Gastroesophageal sphincter (tissue), 4 donors: ENCODE data around the gene PEX10. TPM values are rescaled to one million over a fixed set of nuclear protein-coding genes. Genes with fewer than 3 reads are reported as not detected.

Source experiments
- ATAC-seq: fragments of 150-250 bp; one replicate; pipeline ENCODE4 v1.9.1; 2016; ENCODE audit warnings: mild to moderate bottlenecking, moderate library complexity
- H3K27ac ChIP-seq, 4 donors: fragments of 200-600 bp; sonication (generic) in 3 of 4; 1 replicate in 3 of 4; 2 replicates in 1 of 4; pipeline ENCODE4 v1.5.1; 2016 to 2019
- H3K27me3 ChIP-seq: fragments of 200-600 bp; sonication (generic); one replicate; pipeline ENCODE4 v1.5.1; 2019
- H3K36me3 ChIP-seq, 2 donors: fragments of 200-600 bp; sonication (generic); one replicate each; pipeline ENCODE4 v1.5.1; 2019; ENCODE audit warnings: control low read depth in 1 of 2
- H3K4me1 ChIP-seq, 3 donors: fragments of 200-600 bp; sonication (generic); 1 replicate in 2 of 3; 2 replicates in 1 of 3; pipeline ENCODE4 v1.5.1; 2016 to 2019; ENCODE audit warnings: control low read depth in 2 of 3
- H3K4me3 ChIP-seq, 2 donors: fragments of 200-600 bp; sonication (generic); one replicate each; pipeline ENCODE4 v1.5.1; 2019; ENCODE audit warnings: mild to moderate bottlenecking in 1 of 2, moderate library complexity in 1 of 2
- H3K9me3 ChIP-seq, 3 donors: fragments of 200-600 bp; sonication (generic); one replicate each; pipeline ENCODE4 v1.5.1; 2017 to 2019; ENCODE audit warnings: control low read depth in 2 of 3
- CTCF ChIP-seq, 4 experiments: fragments of 200-600 bp in 2 of 4; fragments of 450-650 bp in 2 of 4; sonication (generic) in 1 of 4; IDR thresholded peaks; one replicate each; pipeline ENCODE4 v1.5.1; 2017 to 2019; ENCODE audit warnings: antibody characterized with exemption in 4 of 4, mild to moderate bottlenecking in 2 of 4, moderate library complexity in 2 of 4
- EP300 ChIP-seq: sonication (generic); formaldehyde crosslinking; IDR thresholded peaks from one replicate; pipeline ENCODE4 v1.6.1; 2017; ENCODE audit warnings: antibody characterized with exemption, mild to moderate bottlenecking
- POLR2A ChIP-seq, 2 donors: fragments of 450-650 bp; IDR thresholded peaks; one replicate each; pipeline ENCODE4 v1.6.1; 2017; ENCODE audit warnings: antibody characterized with exemption in 2 of 2, mild to moderate bottlenecking in 2 of 2, moderate library complexity in 1 of 2
- POLR2AphosphoS5 ChIP-seq: sonication (generic); formaldehyde crosslinking; IDR thresholded peaks from one replicate; pipeline ENCODE4 v1.6.1; 2017; ENCODE audit warnings: antibody characterized with exemption
- WGBS, 2 donors: methylation state at CpG; one replicate each; pipeline ENCODE4 v1.1.5; 2018; ENCODE audit warnings: low coverage in 1 of 2; 5-methylcytosine and 5-hydroxymethylcytosine counted together
- total RNA-seq, 4 donors: library from RNA; depleted of rRNA; stranded (reverse); fragments of >200 nt; gene quantifications; one replicate each; pipeline ENCODE4 v1.1.0, GENCODE V29; 2016

The PEX10 gene
- total RNA-seq, 4 donors from 2014 or later: 18.2 to 30.0 (median 21.6) TPM

GRCh38 chr1:2394220-2394619, 18.1 kb downstream of the PEX10 start:
- peaks cover 0 to 65% of the 10 kb centered on the region in 2 donors for H3K36me3 ChIP-seq
- H3K4me1 ChIP-seq: peaks cover 0 to 47% (median 34%) of the 10 kb centered on the region in 3 donors
- no peaks in the 10 kb centered on the region for H3K27me3 ChIP-seq
- H3K27ac ChIP-seq: no peak overlapping the region
- H3K4me3 ChIP-seq: no peak overlapping the region
- WGBS, 2 donors: no CpG with 5 or more reads among the region's 7 CpGs
- H3K9me3 ChIP-seq: no peaks in the 10 kb centered on the region
- ATAC-seq: no peak
- TF ChIP-seq POLR2AphosphoS5 (no peak), CTCF (IDR thresholded peaks at IDR 0.05) (no peak), EP300 (no peak), POLR2A (IDR thresholded peaks at IDR 0.05) (no peak)

GRCh38 chr1:2393471-2393877, 18.9 kb downstream of the PEX10 start:
- no peaks in the 10 kb centered on the region for H3K9me3 ChIP-seq
- no peak for ATAC-seq
- TF ChIP-seq POLR2AphosphoS5 (no peak), POLR2A (IDR thresholded peaks at IDR 0.05) (no peak), CTCF (IDR thresholded peaks at IDR 0.05) (no peak), EP300 (no peak)
- no peak overlapping the region for H3K4me3 ChIP-seq
- no peaks in the 10 kb centered on the region for H3K27me3 ChIP-seq
- peaks cover 0 to 47% (median 34%) of the 10 kb centered on the region in 3 donors for H3K4me1 ChIP-seq
- WGBS, 2 donors: 69 to 74% methylated on average over 3 to 5 of the region's 9 CpGs
- H3K36me3 ChIP-seq: peaks cover 0 to 57% of the 10 kb centered on the region in 2 donors
- no peak overlapping the region for H3K27ac ChIP-seq

GRCh38 chr1:2392686-2393085, 19.7 kb downstream of the PEX10 start:
- Histone ChIP-seq H3K4me1 (peaks cover 0 to 47% (median 34%) of the 10 kb centered on the region in 3 donors), H3K9me3 (no peaks in the 10 kb centered on the region), H3K4me3 (peak overlapping the region; percentile 78 to 83), H3K27ac (peak overlapping the region in 3 of 4 donors; percentile 88 to 95 (median 90)), H3K27me3 (no peaks in the 10 kb centered on the region), H3K36me3 (peaks cover 0 to 55% of the 10 kb centered on the region in 2 donors)
- TF ChIP-seq CTCF (IDR thresholded peaks at IDR 0.05): no peak
- no peak for TF ChIP-seq EP300
- no peak for ATAC-seq
- WGBS, 2 donors: 25% methylated on average over 4 of the region's 16 CpGs; no CpG with 5 or more reads in 1 of the 2 donors

GRCh38 chr1:2391931-2392509, 20.3 kb downstream of the PEX10 start:
- no peak for TF ChIP-seq POLR2AphosphoS5
- no peak for TF ChIP-seq CTCF (IDR thresholded peaks at IDR 0.05)
- no peak for TF ChIP-seq EP300
- no peak for TF ChIP-seq POLR2A (IDR thresholded peaks at IDR 0.05)
- Histone ChIP-seq H3K27me3 (no peaks in the 10 kb centered on the region), H3K27ac (peak overlapping the region; percentile 36 to 95 (median 89)), H3K4me3 (peak overlapping the region; percentile 78 to 83), H3K9me3 (no peaks in the 10 kb centered on the region), H3K36me3 (peaks cover 0 to 55% of the 10 kb centered on the region in 2 donors), H3K4me1 (peaks cover 0 to 47% (median 34%) of the 10 kb centered on the region in 3 donors)
- whole genome bisulfite sequencing, 2 donors: 0 to 1% methylated on average over 2 to 7 of the region's 62 CpGs
- no peak for ATAC-seq
